Esophagus squamous epithelium (tissue), 4 donors: ENCODE measurements around the gene CPNE5.

ENCODE experiments used
- POLR2A ChIP-seq, 4 donors: fragments of 450-650 bp; IDR thresholded peaks; one replicate each; pipeline ENCODE4 v1.6.1; 2017; ENCODE audit warnings: antibody characterized with exemption in 4 of 4, mild to moderate bottlenecking in 4 of 4, moderate library complexity in 3 of 4
- TF ChIP-seq, protein P1 (sequence below), 6 experiments: fragments of 450-650 bp in 4 of 6; fragments of 200-600 bp in 2 of 6; sonication (generic) in 2 of 6; IDR thresholded peaks; one replicate each; pipeline ENCODE4 v1.5.1; 2016 to 2019; ENCODE audit warnings: antibody characterized with exemption in 6 of 6, mild to moderate bottlenecking in 4 of 6, moderate library complexity in 4 of 6

DNA sequence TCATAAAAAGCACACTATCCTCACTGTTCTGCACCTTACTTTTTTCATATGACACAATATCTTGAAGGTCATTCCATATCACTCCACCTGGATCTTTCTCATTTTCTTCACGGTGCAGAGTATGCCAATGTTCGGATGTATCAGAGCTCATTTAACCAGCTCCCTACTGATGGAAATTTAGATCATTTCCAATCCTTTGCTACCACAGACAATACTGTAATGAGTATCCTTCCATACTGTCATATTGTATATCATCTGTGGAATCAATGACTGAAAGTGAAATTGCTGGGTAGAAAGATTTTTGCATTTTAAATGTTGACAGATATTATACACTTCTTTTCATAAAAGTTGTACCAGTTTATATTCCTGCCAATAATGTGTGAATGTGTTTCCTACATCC lies 143.8 kb downstream of the CPNE5 start:
- TF ChIP-seq, protein P1, sequence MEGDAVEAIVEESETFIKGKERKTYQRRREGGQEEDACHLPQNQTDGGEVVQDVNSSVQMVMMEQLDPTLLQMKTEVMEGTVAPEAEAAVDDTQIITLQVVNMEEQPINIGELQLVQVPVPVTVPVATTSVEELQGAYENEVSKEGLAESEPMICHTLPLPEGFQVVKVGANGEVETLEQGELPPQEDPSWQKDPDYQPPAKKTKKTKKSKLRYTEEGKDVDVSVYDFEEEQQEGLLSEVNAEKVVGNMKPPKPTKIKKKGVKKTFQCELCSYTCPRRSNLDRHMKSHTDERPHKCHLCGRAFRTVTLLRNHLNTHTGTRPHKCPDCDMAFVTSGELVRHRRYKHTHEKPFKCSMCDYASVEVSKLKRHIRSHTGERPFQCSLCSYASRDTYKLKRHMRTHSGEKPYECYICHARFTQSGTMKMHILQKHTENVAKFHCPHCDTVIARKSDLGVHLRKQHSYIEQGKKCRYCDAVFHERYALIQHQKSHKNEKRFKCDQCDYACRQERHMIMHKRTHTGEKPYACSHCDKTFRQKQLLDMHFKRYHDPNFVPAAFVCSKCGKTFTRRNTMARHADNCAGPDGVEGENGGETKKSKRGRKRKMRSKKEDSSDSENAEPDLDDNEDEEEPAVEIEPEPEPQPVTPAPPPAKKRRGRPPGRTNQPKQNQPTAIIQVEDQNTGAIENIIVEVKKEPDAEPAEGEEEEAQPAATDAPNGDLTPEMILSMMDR (IDR thresholded peaks at IDR 0.05): no peak
- TF ChIP-seq POLR2A (IDR thresholded peaks at IDR 0.05): no peak
